Stimulated activated CD4-positive, alpha-beta T cell treated with anti-CD3 and anti-CD28 coated beads, Interleukin-15, amount 100 ng/mL, for 1 hour (primary cell): ENCODE results near the gene GNB1L.

Source experiments
- DNase-seq, 2 donors: peaks; one replicate each; pipeline ENCODE4 v3.0.0-alpha.2; 2020; ENCODE audit warnings: low read depth in 1 of 2, low spot score in 1 of 2

GNB1L gene

GRCh38 chr22:19824212-19824925, 30.3 kb downstream of the GNB1L start:
- DNase-seq = no peak

- DNase-seq = no peak
Observed at GRCh38 chr22:19823902-19824211, 30.8 kb downstream of the GNB1L start.

GRCh38 chr22:19823191-19823901, 31.3 kb downstream of the GNB1L start:
- DNase-seq = no peak

- DNase-seq = no peak
Observed at GRCh38 chr22:19822301-19823117, 32.2 kb downstream of the GNB1L start.

- DNase-seq = no peak
Observed at GRCh38 chr22:19821523-19822300, 33.0 kb downstream of the GNB1L start.

- DNase-seq = no peak
Observed at GRCh38 chr22:19820880-19821522, 33.7 kb downstream of the GNB1L start.

- DNase-seq = no peak
Observed at GRCh38 chr22:19819911-19820879, 34.5 kb downstream of the GNB1L start.

GRCh38 chr22:19819208-19819910, 35.3 kb downstream of the GNB1L start:
- DNase-seq = no peak

GRCh38 chr22:19818324-19819207, 36.1 kb downstream of the GNB1L start:
- no peak for DNase-seq

GRCh38 chr22:19816372-19817119, 38.1 kb downstream of the GNB1L start:
- no peak for DNase-seq

- DNase-seq = no peak
Observed at GRCh38 chr22:19815823-19816290, 38.8 kb downstream of the GNB1L start.

GRCh38 chr22:19815093-19815822, 39.4 kb downstream of the GNB1L start:
- no peak for DNase-seq

- no peak for DNase-seq
Observed at GRCh38 chr22:19814428-19814827, 40.2 kb downstream of the GNB1L start.

GRCh38 chr22:19812910-19813309, 41.8 kb downstream of the GNB1L start:
- DNase-seq = no peak

- DNase-seq = no peak
Observed at GRCh38 chr22:19811811-19812771, 42.6 kb downstream of the GNB1L start.
